Measurements from ENCODE around the gene RNF141.

DNA sequence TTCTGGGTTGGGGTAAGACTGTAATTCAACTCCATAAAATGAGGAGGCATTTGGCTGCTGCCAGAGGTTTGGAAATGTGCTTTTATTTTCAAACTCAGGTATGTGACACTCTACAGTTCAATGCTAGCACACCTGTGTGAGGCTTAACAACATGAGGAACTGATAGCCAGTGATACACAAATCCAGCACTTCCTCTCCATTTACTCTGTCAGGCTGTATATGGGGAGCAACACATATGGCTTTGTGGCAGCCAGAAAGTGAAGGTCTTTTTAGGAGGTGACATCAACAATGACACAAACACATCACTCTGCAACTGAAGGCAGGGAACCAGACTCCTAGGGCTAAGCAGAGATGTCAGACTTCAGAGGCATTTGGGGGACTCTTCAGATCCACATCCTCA is 32.0 kb upstream of the RNF141 start:
- no peak for TF ChIP-seq CTCF (IDR thresholded peaks at IDR 0.05)
- no peak for TF ChIP-seq POLR2A (IDR thresholded peaks at IDR 0.05)

Data from ovary (tissue), 3 donors.